Fibroblast of skin of right biceps (primary cell): ENCODE measurements around the gene SPTBN5.
A peak's percentile ranks its signal among the peaks of the same experiment; 100 is the strongest.

Source experiments
- DNase-seq: peaks from one replicate; pipeline ENCODE4 v3.0.0-alpha.2; 2013

Gene SPTBN5

DNA sequence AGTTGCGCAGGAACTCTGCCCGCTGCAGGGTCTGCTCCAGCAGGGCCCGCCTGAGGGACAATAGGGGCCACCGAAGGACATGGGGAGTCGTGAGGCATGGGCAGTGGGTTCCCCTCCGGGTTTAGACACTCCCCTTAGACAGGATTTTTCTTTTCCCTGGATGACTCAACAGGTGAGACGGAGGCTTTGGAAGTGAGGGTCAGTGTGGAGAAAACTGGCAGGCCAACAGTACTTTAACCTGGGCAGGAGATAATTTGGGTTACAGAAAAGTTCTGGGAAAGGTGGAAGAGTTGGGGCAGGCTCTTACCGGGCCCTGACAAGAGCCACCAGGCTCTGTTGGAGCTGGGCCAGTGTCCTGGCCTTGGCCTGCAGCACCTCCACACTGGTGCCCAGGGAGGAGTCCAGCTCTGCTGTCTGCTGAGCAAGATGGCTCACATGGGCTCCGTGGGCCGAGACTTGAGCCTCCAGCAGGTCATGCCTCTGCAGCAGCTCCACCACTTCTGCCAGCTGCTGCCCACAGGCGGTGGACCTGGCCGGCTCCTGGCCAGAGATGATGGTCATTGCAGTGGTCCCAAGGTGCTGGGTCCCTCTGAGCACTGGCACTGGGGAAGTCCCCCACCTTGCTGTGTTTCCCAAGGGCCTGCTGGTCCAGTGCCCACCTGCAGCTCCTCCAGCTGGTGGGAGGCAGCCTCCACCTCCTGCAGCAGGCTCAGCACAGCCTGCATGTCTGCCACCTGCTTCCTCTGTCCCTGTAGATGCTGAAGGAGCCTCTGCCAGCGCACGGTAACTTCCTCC, 11.0 kb downstream of the SPTBN5 start:
- no peak for DNase-seq

DNA sequence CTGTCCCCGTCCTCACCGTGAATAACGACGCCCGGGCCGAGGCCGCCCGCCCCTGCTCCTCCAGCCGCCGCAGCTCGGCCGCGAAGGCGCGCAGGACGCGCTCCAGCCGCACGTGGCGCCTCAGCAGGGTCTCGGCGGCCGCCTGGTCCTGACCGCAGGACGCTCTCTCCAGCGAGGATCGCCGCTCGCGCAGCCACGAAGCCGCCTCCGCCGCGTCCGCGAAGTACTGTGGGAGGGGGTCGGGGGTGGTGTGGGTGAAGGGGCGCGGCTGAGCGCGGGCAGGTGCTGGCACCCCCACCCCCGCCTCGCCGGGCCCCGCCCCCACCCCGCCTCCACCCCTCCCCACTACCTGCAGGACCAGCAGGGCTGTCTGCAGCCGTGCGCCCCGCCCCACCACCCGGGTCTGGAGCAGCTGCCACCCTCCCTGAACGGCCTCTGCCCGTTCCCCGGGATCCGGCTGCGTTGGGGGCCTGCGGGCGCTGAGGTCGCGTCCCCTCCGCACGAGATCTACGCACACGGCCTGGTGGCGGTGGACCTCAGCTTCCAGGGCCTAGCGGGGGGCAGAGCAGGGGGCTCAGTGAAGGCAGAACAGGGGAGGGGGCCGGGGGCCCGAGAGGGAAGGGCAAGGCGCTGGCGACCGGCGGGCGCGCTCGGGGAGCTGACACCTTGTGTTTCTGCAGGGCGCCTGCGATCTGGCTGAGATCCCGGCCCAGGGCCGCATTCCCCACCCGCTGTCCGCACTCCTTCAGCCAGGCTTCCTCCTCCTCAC, 11.7 kb downstream of the SPTBN5 start:
- peak; percentile 6 for DNase-seq

DNA sequence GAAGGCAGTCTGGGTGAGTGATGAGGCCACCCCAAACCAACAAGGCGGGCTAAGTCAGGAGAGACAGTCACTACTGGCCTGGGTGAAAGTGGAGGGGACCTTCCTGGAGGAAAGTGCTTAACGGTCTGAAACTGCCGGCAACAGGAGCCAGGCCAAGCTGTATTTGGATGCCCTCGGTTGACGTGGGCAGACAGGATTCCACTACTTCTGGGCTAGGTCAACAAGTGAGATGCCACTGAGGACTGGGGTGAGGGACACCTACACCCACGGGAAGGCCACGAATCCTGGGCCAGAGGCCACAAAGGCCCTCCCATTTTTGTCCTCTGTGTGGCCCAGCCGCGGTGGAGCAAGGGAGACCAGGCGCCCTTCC, 12.3 kb downstream of the SPTBN5 start:
- no peak for DNase-seq

DNA sequence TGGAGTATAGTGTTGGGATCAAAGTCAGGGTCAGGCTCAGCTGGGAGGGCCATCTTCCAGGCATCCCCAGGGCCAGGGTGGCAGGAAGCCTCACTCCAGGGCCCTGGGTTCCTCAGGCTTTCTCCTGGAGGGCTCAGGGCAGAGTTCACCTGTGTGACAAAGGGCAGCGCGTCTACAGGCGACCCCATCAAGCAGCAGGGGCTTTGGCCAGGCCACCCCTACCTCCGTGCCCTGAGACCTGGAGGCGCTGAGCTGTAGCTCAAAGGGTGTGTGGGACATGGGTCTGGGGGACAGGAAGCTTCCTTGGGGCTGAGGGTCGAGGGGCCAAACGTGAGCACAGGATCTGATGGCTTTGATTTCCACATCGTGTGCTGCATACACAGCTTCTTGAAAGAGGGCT, 12.8 kb downstream of the SPTBN5 start:
- DNase-seq = no peak

DNA sequence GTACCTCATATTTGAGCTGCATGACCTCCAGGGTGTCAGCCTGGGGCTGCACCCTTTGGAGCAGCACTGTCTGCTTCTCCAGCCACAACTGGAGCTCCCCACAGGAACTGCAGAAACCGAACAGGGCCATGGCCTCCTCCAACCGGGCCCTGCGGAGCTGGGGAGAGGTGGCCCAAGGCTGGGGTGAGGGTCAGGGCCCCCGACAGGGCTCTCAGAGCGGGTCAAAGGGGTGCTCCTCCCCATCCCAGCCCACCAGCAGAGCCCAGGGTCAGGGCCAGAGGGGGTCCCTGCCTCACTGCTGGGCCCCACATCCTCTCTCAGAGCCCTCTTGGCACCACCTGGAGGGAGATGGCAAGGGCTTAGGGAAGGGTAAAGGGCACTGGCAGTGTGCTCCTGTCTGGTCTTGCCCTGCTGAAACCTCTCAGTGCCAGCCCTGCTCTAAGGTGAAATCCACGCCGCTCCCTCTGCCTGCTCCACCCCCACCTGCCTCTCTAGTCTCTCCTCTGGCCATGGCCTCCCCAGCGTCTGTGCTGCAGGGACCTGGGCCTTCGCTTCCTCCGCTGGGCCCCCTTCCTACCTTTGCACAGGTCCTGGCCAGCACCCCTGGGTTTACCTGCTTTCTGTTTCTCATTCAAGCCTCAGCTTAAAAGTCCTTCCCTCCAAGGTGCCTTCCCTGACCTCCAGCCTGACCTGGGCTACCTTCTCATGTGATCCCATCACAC, 13.5 kb downstream of the SPTBN5 start:
- no peak for DNase-seq

DNA sequence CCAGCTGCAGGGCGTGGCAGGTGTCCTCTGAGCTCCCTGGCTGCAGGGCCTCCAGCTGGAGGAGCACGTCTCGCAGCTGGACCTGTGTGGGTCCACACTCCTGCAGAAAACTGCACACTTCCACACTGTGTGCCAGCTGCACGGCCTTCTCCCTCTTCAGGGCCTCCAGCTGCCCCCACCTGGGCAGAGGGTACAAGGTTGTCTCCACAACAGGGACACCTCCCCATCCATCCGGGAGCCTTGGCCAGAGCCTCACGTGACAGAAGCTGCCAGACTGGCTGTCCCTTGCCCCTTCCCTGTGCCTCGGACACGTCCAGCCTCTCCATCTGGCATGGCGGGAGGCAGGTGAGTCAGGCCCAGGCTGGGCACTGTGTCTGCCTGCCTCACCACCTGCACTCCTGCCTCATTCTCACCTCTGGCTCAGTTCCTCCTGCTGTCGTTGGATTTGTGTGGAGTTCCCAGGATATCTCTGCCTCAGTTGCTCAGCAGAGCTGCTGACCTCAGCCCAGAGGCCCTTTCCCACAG, 14.5 kb downstream of the SPTBN5 start:
- no peak for DNase-seq

DNA sequence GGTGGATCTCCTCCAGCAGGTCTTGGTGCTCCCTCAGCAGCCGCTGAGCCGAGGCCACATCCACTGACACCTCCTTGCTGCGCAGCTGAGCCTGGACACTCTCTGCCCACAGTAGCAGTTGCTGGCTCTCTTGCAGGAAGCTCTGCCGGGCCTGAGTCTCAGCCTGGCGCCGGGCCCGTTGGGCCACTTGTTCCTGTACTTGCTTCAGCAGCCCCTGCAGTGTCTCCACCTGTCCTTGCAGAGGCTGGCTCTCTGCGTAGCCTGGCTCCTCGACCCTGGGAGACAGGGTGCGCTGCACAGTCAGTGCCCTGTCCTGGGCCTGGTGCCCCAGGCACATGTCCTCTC, 15.5 kb downstream of the SPTBN5 start:
- DNase-seq = no peak

DNA sequence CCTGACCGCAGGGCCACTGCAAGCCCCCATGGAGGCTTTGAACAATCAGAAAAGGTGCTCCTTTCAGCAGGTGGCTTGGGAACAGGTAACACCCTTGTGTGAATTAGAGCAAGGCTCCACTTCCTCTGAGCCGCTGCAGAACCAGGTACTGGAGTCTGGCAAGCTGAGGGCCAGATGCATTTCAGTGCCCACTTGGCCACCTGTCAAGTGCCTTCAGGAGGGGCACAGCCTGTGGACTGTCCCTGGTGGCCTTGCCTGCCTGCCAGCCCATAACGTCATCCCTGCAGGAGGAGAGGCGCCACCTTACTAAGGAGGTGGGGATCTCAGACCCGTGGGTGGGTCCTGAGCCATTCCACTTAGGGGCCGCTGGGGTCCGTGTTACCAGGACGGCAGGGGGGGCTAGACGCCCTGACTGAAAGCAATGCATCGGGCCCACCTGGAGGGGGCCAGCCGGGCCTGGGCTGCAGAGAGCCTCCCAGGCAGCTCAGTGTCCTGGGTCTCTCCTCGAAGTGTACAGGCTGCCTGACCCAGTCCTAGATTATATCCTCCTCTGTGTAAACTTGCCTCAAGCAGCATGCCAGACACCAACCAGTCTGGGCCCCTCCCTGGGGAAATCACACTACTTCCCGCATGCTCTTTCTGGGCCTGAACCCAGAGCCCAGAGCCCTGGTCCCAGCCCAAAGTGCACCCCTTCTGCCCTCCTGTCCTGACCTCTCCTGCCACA, 16.1 kb downstream of the SPTBN5 start:
- DNase-seq = no peak

DNA sequence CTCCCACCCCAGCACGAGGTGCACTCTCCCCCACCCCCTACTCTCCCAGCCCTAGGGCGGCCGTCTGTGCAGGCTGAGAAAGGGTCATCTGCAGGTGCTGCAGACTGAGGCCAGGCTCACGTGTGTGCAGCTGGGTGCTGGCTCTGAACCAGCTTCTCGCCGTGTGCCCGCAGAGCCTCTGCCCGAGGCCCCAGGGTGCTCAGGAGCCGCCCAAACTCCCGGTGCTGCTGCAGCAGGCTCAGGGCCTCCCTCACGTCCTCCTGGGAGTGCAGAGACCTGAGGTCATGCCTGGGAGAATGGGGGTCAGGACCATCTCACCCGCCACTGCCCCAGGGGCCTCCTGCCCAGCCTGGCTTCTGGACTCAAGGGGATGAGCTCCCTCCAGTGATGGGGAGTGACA, 17.2 kb downstream of the SPTBN5 start:
- no peak for DNase-seq

DNA sequence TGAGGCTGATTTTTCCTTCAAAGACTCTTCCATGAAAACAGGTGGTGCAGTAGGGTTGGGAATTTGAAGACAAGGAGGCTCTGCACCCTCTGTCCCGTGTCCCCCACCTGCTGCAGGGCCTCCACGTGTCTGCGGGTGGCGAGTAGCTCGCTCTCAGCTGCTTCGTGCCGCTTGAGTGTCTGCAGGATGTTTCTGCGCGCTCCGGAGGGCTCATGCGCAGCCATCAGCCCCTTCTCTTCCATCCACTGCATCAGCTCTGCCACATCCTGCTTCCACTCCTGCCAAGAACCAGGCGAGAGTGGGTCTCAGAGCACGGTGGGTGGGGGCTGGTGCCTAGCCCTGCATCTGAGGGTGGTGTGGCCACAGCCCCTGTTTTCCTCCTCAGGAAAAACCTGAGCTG, 17.8 kb downstream of the SPTBN5 start:
- DNase-seq = no peak

DNA sequence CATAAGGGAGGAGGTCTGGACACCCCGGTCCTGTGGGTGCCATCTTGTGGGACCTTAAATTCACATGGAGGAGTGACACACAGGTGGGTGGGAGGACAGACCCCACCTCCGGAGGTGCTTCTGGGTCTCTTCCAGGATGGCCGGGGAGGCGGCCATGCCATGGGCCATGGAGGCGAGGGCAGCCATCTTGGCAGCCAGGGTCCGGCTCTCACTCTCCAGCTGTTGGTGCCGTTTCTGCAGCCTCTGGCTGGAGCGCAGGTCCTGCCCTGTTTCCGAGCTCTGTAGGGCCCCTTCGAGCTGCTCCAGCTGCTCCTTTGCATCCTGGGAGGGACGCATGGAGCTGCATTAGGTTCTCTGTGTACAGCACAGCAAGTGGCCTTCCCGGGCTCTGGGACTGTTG, 19.1 kb downstream of the SPTBN5 start:
- no peak for DNase-seq

DNA sequence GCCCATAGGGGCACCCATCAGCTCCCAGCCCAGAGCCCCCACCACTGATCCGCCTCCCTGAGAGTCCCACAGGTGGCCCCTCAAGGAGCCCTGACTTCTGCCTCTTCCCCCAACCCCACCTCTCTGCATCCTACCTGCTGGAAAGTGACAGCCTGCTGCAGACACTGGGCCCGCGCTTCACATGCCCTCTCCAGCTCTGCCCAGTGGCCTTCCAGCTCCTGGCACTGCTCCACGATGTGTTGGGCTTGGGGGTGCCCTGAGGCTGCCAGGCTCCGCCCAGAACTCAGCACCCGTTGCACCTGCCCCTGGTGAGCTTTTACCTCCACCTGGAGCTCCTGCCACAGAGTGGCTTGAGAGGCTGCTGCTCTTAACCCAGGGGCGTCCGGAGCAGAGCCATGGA, 20.1 kb downstream of the SPTBN5 start:
- DNase-seq = no peak

DNA sequence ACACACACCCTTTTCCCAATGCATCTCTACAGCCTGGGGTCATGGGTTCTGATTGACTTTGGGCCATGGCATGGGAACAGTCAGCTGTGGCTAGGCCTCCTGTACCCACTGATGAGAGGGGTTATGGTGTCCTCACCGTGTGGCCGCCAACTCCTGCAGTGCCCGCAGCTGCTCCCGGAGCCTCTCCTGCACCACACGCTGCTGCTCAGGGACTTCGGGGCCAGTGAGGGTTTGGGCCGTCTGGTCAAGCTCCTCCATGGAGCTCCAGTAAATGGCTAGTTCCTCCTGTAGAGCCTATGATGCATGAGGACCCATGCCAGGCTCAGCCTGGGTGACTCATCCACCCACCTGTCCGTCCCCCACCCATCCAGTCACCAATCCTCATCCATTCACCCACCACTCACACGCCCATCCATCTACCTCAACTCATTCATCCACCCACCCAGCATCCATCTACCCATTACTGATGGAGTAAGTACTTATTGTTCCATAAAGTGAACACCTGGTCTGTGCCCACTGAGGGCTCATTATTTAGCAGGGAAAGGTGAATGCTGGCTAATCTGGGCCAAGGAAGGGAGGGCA, 21.6 kb downstream of the SPTBN5 start:
- no peak for DNase-seq

DNA sequence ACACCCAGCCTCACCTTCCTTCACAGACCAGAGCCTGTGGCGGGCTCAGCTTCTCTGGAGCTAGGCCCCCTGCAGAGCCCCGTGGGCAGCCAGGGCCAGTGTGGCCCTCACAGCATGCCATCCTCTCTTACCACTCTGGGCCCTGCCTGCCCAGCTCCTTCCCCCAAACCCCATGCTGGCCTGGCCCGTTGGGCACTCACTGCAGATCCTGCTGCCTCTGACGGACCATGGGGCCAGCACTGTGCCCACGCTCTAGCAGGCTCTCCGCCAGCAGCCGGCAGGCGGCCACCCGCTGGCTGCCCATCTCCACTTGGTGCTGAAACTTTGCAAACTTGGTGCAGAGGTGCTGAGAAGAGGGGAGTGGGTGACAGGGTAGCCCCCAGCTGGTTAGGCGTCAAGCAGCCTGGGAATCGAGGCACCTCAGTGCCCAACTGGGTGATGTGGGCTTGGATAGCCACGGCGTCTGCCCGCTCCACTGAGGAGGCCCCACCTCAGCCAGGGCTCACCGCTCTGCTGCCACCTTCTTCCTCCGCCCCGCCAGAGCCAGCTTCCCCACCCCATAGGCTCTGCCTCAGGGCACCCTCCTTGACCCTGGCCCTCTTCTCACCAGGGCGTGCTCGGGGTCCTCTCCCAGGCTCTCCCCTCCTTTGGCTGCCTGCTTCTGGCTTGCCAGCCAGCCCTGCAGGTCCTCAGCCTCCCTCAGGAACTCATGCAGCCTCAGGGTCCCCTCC, 22.5 kb downstream of the SPTBN5 start:
- no peak for DNase-seq

DNA sequence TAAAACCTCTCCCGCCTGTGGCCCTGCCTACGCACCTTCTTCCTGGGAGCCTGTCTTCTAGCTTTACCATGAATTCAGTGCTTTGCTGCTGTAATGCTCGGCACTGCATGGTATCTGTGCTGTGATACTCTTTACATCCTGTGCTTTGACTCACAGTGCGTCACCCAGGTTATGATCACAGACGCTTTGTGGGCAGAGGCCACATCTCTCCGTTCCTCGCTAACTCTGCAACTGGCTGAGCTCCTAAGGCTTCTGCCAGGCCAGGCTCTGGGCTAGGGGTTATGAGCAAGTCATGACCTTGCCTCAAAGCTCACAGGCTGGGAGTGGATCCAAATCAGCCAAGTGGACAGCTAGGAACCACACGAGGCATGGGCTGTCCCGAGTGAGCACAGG, 23.2 kb downstream of the SPTBN5 start:
- DNase-seq = peak; percentile 65

DNA sequence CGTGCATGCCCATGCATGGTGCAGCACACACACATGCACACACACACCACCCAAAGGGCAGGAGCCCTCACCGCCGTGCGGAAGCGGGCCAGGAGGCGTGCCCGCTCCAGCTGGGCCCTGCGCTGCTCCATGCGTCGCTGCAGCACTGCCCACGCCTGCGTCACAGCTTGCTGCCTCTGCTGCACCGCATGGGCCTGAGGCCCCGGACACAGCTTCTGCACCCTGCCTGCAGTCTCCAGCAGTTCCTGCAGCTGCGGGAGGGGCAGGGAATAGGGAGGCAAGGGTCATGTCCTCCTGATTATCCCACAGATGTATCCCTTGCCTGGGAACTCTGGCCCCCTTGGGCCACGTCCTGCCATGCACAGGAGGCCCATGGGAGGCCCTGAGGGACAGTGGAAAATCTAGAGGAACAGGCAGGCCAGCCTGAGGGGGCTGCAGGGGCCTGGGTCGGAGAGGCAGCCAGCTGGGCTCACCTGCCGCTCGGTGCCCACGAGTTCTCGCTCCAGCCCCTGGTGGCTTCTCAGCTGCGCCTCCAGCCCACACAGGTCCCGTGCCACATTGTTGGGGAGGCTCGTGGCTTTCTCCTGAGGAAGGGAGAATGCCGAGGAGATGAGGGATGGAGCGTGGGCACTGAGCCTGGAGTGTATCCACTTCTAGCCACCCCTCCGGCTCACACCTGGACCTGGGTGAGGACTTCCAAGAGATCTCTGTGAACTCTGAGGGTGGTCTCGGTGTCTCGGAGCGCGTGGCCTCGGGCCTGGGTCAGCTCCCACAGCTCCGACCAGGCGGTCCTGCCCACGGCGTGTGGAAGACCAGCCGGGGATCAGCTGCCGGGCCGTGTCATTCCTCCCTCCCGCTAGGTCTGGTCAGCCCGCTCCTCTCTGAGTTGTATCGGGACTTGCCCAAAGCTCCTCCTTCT, 23.8 kb downstream of the SPTBN5 start:
- DNase-seq = no peak

DNA sequence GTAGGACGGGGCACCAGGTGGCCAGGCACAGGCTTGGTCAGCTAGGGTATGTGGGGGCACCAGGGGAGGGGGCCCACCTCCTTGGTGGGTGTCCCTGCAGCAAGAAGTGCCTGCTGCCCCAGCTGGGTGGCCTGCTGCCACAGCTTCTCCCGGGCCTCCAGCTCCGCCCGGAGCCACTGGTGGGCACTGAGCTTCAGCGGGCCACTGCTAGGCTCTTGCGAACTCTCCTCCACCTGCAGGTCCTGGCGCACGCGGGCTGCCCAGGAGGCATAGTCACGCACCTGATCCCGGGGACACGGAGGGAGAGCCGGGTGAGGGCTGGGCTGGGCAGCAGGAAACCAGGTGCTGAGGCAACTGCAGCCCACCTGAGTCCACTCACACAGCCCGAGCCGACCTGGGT, 25.5 kb downstream of the SPTBN5 start:
- no peak for DNase-seq

DNA sequence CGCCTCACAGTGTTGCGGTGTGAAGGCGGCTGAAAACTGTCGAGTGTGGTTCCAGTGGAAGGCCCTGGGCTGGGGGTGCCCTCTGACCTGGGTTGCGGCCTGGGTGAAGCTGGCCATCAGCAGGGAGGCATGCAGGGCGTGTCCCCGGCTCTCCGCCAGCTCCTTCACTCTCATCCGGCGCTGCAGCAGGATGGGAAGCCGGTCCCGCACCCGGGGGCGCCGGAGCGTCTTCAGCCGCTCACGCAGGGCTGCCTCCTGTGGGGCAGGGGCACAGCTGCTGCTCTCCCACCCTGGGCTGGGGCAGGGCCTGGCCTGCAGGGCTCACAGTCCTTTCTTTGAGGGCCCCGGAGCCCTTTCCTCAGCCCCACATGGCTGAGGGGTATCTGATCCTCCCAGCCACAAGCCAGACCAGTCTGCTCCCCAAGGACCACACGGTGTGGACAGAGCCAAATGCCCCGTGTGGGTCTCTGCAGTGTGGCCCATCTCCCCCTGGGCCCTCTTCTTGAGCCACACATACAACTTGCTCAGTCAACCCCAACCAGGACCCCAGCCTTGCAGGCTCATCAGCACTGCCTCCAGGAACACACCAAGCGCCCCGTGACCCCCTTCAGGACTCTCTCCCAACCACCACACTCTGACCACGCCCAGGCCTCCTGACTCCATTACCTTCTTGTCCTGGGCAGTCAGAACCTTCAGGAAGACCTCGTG, 26.8 kb downstream of the SPTBN5 start:
- DNase-seq = no peak

DNA sequence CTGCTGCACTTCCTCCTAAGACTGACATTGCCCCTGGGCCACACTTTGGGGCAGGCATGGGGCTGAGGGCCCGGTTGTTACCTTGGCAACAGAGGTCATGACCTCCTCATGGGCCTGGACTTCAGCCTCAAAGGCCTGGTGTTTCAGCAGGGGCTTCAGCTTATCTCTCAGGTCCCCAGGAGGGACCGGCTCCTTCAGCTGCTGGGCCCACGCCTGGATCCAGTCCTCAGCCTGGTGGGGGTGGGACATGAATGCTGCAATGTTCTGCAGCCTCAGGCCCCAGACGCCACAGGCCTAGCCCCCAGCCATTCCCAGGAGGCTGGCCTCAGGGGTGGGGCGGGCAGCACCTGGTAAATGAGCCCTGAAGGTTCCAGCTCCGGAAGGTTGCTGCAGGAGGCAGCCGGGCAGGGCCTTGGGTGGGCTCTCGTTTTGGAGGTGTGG, 27.6 kb downstream of the SPTBN5 start:
- DNase-seq = no peak

DNA sequence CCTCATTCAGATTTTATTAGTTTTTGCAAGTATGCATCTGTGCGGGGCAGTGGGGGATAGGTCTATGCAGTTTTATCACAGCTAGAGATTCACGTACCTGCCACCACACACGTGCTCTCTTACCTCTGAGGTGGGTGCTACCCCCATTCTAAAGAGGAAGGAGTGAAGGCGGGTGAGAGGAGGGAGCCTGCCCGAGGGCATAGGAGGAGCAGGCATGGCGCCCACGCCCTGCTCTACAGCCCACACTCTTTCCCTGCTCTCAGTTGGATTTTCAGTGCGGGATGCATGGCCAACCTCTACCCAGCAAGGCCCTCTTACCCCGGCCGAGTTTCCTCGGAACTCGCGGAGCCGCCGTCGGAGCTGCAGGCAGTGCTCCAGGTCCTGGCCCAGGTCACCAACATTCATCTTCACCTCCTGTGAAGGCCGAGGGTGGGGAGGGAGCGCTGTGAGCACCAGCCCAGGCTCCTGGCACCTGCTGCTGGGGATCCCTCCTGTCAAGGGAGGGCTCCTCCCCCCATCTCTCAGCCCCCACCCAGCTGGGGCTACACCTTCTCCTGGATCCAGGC, 28.3 kb downstream of the SPTBN5 start:
- no peak for DNase-seq
